ENCODE measurements around the gene EVA1B. TPM values are rescaled to one million over a fixed set of nuclear protein-coding genes. Genes with fewer than 3 reads are reported as not detected.
A peak's percentile ranks its signal among the peaks of the same experiment; 100 is the strongest.

EVA1B gene, protein sequence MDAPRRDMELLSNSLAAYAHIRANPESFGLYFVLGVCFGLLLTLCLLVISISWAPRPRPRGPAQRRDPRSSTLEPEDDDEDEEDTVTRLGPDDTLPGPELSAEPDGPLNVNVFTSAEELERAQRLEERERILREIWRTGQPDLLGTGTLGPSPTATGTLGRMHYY
- 26.4 TPM for polyA plus RNA-seq (2013, experiment 1 of 2)
- polyA plus RNA-seq (2013, experiment 2 of 2) = 25.2 TPM

DNA sequence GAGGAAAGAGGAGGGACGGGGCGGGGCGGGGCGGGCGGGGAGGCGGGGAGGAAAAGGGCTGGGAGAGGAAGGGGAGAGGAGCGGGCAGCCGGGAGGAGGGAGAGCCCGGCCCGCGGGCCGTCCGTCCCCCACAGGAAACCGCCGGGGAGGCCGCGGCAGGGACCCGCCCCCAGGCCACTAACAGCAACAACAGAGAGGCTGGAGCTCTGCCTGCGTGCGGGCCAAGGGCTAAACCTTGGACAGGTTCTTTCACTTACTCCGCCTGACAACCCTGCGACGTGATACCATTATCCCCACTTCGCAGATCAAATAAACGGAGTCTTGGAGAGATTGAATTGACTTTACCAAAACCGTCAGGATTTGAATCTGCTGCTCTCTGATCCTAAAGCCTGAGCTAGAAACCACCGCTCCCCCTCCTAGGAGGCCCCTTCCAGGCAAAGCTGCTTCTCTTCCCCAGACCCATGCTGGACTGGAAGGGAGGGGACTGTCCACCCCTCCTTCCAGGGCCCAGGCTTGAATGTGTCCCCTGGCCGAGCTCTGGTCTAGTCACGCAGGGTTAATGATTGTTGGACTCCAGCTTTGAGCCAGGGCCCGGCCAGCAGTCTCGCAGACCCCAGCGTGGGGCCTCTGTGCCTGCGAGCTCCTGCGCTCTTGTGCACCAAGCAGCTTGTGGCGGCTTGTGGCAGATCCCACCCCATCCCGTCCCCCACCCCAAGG lies at the start of gene EVA1B:
Gene EVA1B, minus strand, starts transcription at position 10 of the 717 bp plus-strand sequence. CDS start 608 bp downstream, outside the sequence.
- H2BK12ac ChIP-seq (ENCODE audit: low read length) = peak within 1 kb of the TSS; percentile 82
- H4K91ac ChIP-seq (ENCODE audit: low read depth, low read length, poor library complexity) = no peak within 1 kb of the TSS
- H3K9ac ChIP-seq (ENCODE audit: low read depth, low read length, poor library complexity) = peak within 1 kb of the TSS; percentile 91
- H2AFZ ChIP-seq (ENCODE audit: low read length) = peak within 1 kb of the TSS; percentile 87
- peak within 1 kb of the TSS; percentile 98 for H3K23ac ChIP-seq (ENCODE audit: low read depth, low read length, poor library complexity)
- H3K27me3 ChIP-seq (ENCODE audit: control insufficient read depth in 3 of 3, insufficient read depth in 3 of 3, low read depth in 1 of 3, low read length in 3 of 3) = peaks cover 0 to 40% (median 2%) of the 10 kb centered on the region in 3 experiments
- peak within 1 kb of the TSS; percentile 23 for H3K27ac ChIP-seq (replicated peaks; ENCODE audit: low read length)
- H3K4me2 ChIP-seq (ENCODE audit: insufficient read depth, low read length, poor library complexity, severe bottlenecking) = peak within 1 kb of the TSS; percentile 89
- H2BK5ac ChIP-seq (ENCODE audit: low read length) = peak within 1 kb of the TSS; percentile 83
- DNase-seq (ENCODE audit: low spot score) = peak; percentile 50
- peak within 1 kb of the TSS; percentile 97 for H3K18ac ChIP-seq (ENCODE audit: low read length)
- peaks cover 0 to 2% of the 10 kb centered on the region in 2 donors for H3K9me3 ChIP-seq (replicated peaks in 1 of 2; ENCODE audit: control insufficient read depth in 2 of 2, insufficient read depth in 1 of 2, low read depth in 1 of 2, low read length in 2 of 2)
- peak within 1 kb of the TSS; percentile 98 for H2AK5ac ChIP-seq (ENCODE audit: low read depth, low read length)
- WGBS, 2 donors (ENCODE audit: extremely low coverage in 2 of 2, insufficient read length in 2 of 2, insufficient replicate concordance in 1 of 2) = no CpG with 5 or more reads among the region's 36 CpGs
- H3K79me1 ChIP-seq (ENCODE audit: low read depth, low read length) = no peaks in the 10 kb centered on the region
- H3K4me1 ChIP-seq (ENCODE audit: control insufficient read depth in 2 of 2, insufficient read depth in 1 of 2, low read depth in 1 of 2, low read length in 2 of 2) = peaks cover 14 to 25% of the 10 kb centered on the region in 2 donors
- peak within 1 kb of the TSS; percentile 90 for H2BK15ac ChIP-seq (ENCODE audit: low read length)
- peak within 1 kb of the TSS; percentile 45 to 85 for H3K4me3 ChIP-seq (ENCODE audit: low read length in 2 of 2)
- no peak within 1 kb of the TSS for H3K4ac ChIP-seq (ENCODE audit: low read length)
- peaks cover 0 to 34% of the 10 kb centered on the region in 2 donors for H3K36me3 ChIP-seq (replicated peaks in 1 of 2; ENCODE audit: control insufficient read depth in 2 of 2, insufficient read depth in 2 of 2, low read length in 2 of 2)
- H3K14ac ChIP-seq (ENCODE audit: low read length) = peak within 1 kb of the TSS; percentile 47
- H4K8ac ChIP-seq (ENCODE audit: low read depth, low read length) = peak within 1 kb of the TSS; percentile 31
- H2BK120ac ChIP-seq (ENCODE audit: low read depth, low read length) = no peak within 1 kb of the TSS

DNA sequence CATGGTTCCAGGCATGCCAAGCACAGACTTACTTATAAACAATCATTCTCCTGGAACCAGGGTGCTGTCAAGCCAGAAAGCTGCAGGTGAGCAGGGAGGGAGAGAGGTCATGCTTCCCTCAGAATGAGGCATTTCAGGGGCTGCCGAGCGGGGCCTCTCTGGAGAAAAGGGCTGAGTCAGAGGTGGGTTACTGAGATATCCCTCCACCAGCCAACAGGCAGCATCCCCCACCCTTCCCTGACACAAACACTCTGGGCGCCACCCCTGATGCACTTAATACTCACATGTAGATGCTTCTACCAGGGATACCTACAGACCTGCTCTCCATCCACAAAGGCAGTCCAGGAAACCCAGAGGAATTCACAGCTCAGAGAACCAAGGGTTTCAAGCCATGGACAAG lies 49.2 kb upstream of the EVA1B start:
- Histone ChIP-seq H2BK5ac (ENCODE audit: low read length) (no peak overlapping the region), H3K18ac (ENCODE audit: low read length) (no peak overlapping the region), H3K27me3 (ENCODE audit: control insufficient read depth in 3 of 3, insufficient read depth in 3 of 3, low read depth in 1 of 3, low read length in 3 of 3) (no peaks in the 10 kb centered on the region), H3K9me3 (replicated peaks in 1 of 2; ENCODE audit: control insufficient read depth in 2 of 2, insufficient read depth in 1 of 2, low read depth in 1 of 2, low read length in 2 of 2) (no peaks in the 10 kb centered on the region), H3K4me3 (ENCODE audit: low read length in 2 of 2) (no peak overlapping the region), H3K4ac (ENCODE audit: low read length) (no peak overlapping the region), H3K79me1 (ENCODE audit: low read depth, low read length) (peaks cover 7% of the 10 kb centered on the region), H4K91ac (ENCODE audit: low read depth, low read length, poor library complexity) (no peak overlapping the region), H3K23ac (ENCODE audit: low read depth, low read length, poor library complexity) (peak overlapping the region; percentile 0), H2BK15ac (ENCODE audit: low read length) (no peak overlapping the region), H3K4me2 (ENCODE audit: insufficient read depth, low read length, poor library complexity, severe bottlenecking) (no peak overlapping the region), H2AFZ (ENCODE audit: low read length) (no peak overlapping the region), H3K9ac (ENCODE audit: low read depth, low read length, poor library complexity) (no peak overlapping the region), H4K8ac (ENCODE audit: low read depth, low read length) (no peak overlapping the region), H2AK5ac (ENCODE audit: low read depth, low read length) (peak overlapping the region; percentile 5), H3K4me1 (ENCODE audit: control insufficient read depth in 2 of 2, insufficient read depth in 1 of 2, low read depth in 1 of 2, low read length in 2 of 2) (peaks cover 25 to 28% of the 10 kb centered on the region in 2 donors), H3K36me3 (replicated peaks in 1 of 2; ENCODE audit: control insufficient read depth in 2 of 2, insufficient read depth in 2 of 2, low read length in 2 of 2) (peaks cover 4 to 15% of the 10 kb centered on the region in 2 donors), H3K14ac (ENCODE audit: low read length) (no peak overlapping the region), H2BK12ac (ENCODE audit: low read length) (no peak overlapping the region), H3K27ac (replicated peaks; ENCODE audit: low read length) (peak overlapping the region; percentile 94), H2BK120ac (ENCODE audit: low read depth, low read length) (no peak overlapping the region)
- WGBS, 2 donors (ENCODE audit: extremely low coverage in 2 of 2, insufficient read length in 2 of 2, insufficient replicate concordance in 1 of 2) = no CpG with 5 or more reads among the region's 3 CpGs
- no peak for DNase-seq (ENCODE audit: low spot score)

- Histone ChIP-seq H3K27ac (replicated peaks; ENCODE audit: low read length) (no peak overlapping the region), H4K91ac (ENCODE audit: low read depth, low read length, poor library complexity) (no peak overlapping the region), H3K79me1 (ENCODE audit: low read depth, low read length) (peaks cover 9% of the 10 kb centered on the region), H2BK120ac (ENCODE audit: low read depth, low read length) (no peak overlapping the region), H3K27me3 (ENCODE audit: control insufficient read depth in 3 of 3, insufficient read depth in 3 of 3, low read depth in 1 of 3, low read length in 3 of 3) (no peaks in the 10 kb centered on the region), H2BK5ac (ENCODE audit: low read length) (no peak overlapping the region), H2AK5ac (ENCODE audit: low read depth, low read length) (peak overlapping the region; percentile 10), H4K8ac (ENCODE audit: low read depth, low read length) (no peak overlapping the region), H2AFZ (ENCODE audit: low read length) (no peak overlapping the region), H3K36me3 (replicated peaks in 1 of 2; ENCODE audit: control insufficient read depth in 2 of 2, insufficient read depth in 2 of 2, low read length in 2 of 2) (peaks cover 7 to 23% of the 10 kb centered on the region in 2 donors), H3K9ac (ENCODE audit: low read depth, low read length, poor library complexity) (no peak overlapping the region), H3K4ac (ENCODE audit: low read length) (no peak overlapping the region), H3K9me3 (replicated peaks in 1 of 2; ENCODE audit: control insufficient read depth in 2 of 2, insufficient read depth in 1 of 2, low read depth in 1 of 2, low read length in 2 of 2) (no peaks in the 10 kb centered on the region), H3K4me3 (ENCODE audit: low read length in 2 of 2) (no peak overlapping the region), H3K23ac (ENCODE audit: low read depth, low read length, poor library complexity) (peak overlapping the region; percentile 37), H3K4me2 (ENCODE audit: insufficient read depth, low read length, poor library complexity, severe bottlenecking) (no peak overlapping the region), H3K18ac (ENCODE audit: low read length) (peak overlapping the region; percentile 40), H2BK12ac (ENCODE audit: low read length) (no peak overlapping the region), H3K4me1 (ENCODE audit: control insufficient read depth in 2 of 2, insufficient read depth in 1 of 2, low read depth in 1 of 2, low read length in 2 of 2) (peaks cover 26 to 27% of the 10 kb centered on the region in 2 donors), H2BK15ac (ENCODE audit: low read length) (no peak overlapping the region), H3K14ac (ENCODE audit: low read length) (no peak overlapping the region)
- DNase-seq (ENCODE audit: low spot score) = peak; percentile 77
- no CpG with 5 or more reads among the region's 7 CpGs for WGBS, 2 donors (ENCODE audit: extremely low coverage in 2 of 2, insufficient read length in 2 of 2, insufficient replicate concordance in 1 of 2)
Observed at GRCh38 chr1:36369061-36369861, 45.8 kb upstream of the EVA1B start.
